ENCODE measurements around the gene BACH2. TPM values are rescaled to one million over a fixed set of nuclear protein-coding genes. Genes with fewer than 3 reads are reported as not detected.

The BACH2 gene
- total RNA-seq, 1 experiment from 2014 or later: 3.3 TPM

DNA sequence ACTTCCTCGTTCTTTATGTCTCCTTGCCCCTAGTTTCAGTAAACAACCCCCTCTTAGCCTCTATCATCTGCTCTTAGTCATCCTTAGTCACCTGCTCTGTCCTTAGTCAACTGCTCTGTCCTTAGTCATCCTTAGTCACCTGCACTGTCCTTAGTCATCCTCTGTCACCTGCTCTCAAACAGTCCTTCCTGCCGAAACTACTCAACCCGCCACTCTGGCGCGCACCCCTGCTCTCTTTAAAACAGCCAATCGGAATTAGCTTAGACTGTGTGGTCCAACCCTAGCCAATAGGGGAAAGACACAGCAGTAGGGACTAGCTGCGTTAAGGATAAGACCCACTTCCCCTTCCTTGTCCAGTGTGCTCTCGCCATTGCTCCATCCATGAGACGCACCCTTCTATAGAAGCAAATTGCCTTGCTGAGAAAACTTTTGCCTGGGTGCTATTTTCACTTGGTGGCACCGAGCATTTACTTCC is 73.9 kb downstream of the BACH2 start:
- Histone ChIP-seq H3K9me3 (ENCODE audit: control insufficient read depth in 1 of 2, insufficient read depth in 1 of 2, low read depth in 1 of 2, low read length in 2 of 2) (peaks cover 7 to 15% of the 10 kb centered on the region in 2 experiments; a peak in 2 of 4 replicates), H3K27ac (ENCODE audit: low read depth, low read length) (peak overlapping the region; percentile 46; the same call in 1 of the 2 replicates), H4K20me1 (ENCODE audit: insufficient read depth) (no peaks in the 10 kb centered on the region), H3K9me2 (ENCODE audit: insufficient read depth) (no peaks in the 10 kb centered on the region), H3K27me3 (ENCODE audit: insufficient read depth, low read length) (no peaks in the 10 kb centered on the region), H3K4me3 (replicated peaks in 1 of 2; ENCODE audit: low read depth in 1 of 2, low read length in 2 of 2) (peak overlapping the region in 1 of 2 experiments; percentile 19; a peak in 1 of 4 replicates), H2AFZ (ENCODE audit: low read depth, low read length, poor library complexity, severe bottlenecking) (no peak overlapping the region), H3K4me2 (ENCODE audit: low read length) (peak overlapping the region; percentile 60), H3K79me2 (ENCODE audit: insufficient read depth, low read length) (no peaks in the 10 kb centered on the region), H3K36me3 (ENCODE audit: control insufficient read depth in 1 of 2, insufficient read depth in 2 of 2, low read length in 2 of 2) (peaks cover 0 to 4% of the 10 kb centered on the region in 2 experiments; a peak in 1 of 4 replicates), H3K4me1 (ENCODE audit: control insufficient read depth in 1 of 2, insufficient read depth in 2 of 2, low read length in 2 of 2) (peaks cover 19 to 59% of the 10 kb centered on the region in 2 experiments), H3K9ac (ENCODE audit: low read length) (0 out of 2 replicates have a peak overlapping the region, but pooled peaks have one; percentile 12)
- DNase-seq (ENCODE audit: low read depth, low spot score): peak; percentile 96
- POLR2A ChIA-PET: no interaction called here
- BruUV-seq (replicated peaks): no TSS peak
- CTCF ChIA-PET: no interaction called here
- intact Hi-C loops (cut with micrococcal nuclease): no loop called here
- RAD21 ChIA-PET (ENCODE audit: low non-redundant PET in 1 of 2, low total read pairs in 2 of 2, uncharacterized antibody in 2 of 2, unreplicated experiment in 2 of 2): no interaction called here
- ATAC-seq: peak; percentile 69
- TF ChIP-seq, protein P1, sequence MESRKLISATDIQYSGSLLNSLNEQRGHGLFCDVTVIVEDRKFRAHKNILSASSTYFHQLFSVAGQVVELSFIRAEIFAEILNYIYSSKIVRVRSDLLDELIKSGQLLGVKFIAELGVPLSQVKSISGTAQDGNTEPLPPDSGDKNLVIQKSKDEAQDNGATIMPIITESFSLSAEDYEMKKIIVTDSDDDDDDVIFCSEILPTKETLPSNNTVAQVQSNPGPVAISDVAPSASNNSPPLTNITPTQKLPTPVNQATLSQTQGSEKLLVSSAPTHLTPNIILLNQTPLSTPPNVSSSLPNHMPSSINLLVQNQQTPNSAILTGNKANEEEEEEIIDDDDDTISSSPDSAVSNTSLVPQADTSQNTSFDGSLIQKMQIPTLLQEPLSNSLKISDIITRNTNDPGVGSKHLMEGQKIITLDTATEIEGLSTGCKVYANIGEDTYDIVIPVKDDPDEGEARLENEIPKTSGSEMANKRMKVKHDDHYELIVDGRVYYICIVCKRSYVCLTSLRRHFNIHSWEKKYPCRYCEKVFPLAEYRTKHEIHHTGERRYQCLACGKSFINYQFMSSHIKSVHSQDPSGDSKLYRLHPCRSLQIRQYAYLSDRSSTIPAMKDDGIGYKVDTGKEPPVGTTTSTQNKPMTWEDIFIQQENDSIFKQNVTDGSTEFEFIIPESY (IDR thresholded peaks at IDR 0.05; ENCODE audit: extremely low read depth, insufficient replicate concordance, low read length): no peak
- peak; percentile 90 for TF ChIP-seq SRF (IDR thresholded peaks at IDR 0.05; ENCODE audit: low read depth)
- TF ChIP-seq, protein P2, sequence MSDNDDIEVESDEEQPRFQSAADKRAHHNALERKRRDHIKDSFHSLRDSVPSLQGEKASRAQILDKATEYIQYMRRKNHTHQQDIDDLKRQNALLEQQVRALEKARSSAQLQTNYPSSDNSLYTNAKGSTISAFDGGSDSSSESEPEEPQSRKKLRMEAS (IDR thresholded peaks at IDR 0.05): peak; percentile 80
- TF ChIP-seq, protein P3, sequence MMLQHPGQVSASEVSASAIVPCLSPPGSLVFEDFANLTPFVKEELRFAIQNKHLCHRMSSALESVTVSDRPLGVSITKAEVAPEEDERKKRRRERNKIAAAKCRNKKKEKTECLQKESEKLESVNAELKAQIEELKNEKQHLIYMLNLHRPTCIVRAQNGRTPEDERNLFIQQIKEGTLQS (IDR thresholded peaks at IDR 0.05): peak; percentile 72
- peak; percentile 99 for TF ChIP-seq CBX3 (IDR thresholded peaks at IDR 0.05; ENCODE audit: low read depth)
- peak; percentile 94 for TF ChIP-seq SP1 (IDR thresholded peaks at IDR 0.05; ENCODE audit: low read depth)
- peak; percentile 46 for TF ChIP-seq TCF7L2 (IDR thresholded peaks at IDR 0.05; ENCODE audit: borderline replicate concordance, extremely low read depth, insufficient read depth, insufficient read length)
- peak; percentile 98 for TF ChIP-seq FOSL1 (IDR thresholded peaks at IDR 0.05; ENCODE audit: low read depth)
- peak; percentile 78 for TF ChIP-seq POLR2AphosphoS5 (IDR thresholded peaks at IDR 0.05; ENCODE audit: low read depth, low read length)
- TF ChIP-seq ELF1 (IDR thresholded peaks at IDR 0.05; ENCODE audit: borderline replicate concordance, low read depth): no peak; the same call in 1 of the 2 replicates
- no peak for TF ChIP-seq EGR1 (IDR thresholded peaks at IDR 0.05; ENCODE audit: low read depth)
- peak; percentile 90 for TF ChIP-seq SIN3A (IDR thresholded peaks at IDR 0.05; ENCODE audit: low read depth)
- TF ChIP-seq EZH2phosphoT487 (IDR thresholded peaks at IDR 0.05; ENCODE audit: borderline replicate concordance): no peak
- TF ChIP-seq JUND (IDR thresholded peaks at IDR 0.05): peak; percentile 97
- TF ChIP-seq RAD21 (IDR thresholded peaks at IDR 0.05; ENCODE audit: low read depth): peak; percentile 14; the same call in 1 of the 2 replicates
- TF ChIP-seq CEBPB (IDR thresholded peaks at IDR 0.05; ENCODE audit: low read depth): peak; percentile 78

Measured in HCT116 (cell line).